Measurements from ENCODE around the gene TASP1.

DNA sequence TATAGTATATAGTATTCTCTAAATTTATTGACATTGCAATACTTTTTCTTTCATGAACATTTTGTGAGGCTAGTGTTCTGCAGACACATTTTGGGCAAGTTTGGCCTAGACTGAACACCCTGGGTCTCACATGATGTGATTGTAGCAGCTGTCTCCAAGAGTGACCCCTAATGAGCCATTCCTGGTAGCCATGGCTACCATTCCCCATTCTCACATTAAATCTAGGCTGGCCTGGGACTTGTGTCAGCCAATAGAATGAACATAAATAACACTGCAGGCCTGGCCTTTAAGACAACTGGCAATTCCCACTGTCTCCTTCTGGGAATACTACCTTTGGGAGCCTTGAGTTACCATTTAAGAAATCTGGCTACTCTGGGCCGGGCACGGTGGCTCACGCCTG is 38.0 kb upstream of the TASP1 start:
- TF ChIP-seq, protein P1, sequence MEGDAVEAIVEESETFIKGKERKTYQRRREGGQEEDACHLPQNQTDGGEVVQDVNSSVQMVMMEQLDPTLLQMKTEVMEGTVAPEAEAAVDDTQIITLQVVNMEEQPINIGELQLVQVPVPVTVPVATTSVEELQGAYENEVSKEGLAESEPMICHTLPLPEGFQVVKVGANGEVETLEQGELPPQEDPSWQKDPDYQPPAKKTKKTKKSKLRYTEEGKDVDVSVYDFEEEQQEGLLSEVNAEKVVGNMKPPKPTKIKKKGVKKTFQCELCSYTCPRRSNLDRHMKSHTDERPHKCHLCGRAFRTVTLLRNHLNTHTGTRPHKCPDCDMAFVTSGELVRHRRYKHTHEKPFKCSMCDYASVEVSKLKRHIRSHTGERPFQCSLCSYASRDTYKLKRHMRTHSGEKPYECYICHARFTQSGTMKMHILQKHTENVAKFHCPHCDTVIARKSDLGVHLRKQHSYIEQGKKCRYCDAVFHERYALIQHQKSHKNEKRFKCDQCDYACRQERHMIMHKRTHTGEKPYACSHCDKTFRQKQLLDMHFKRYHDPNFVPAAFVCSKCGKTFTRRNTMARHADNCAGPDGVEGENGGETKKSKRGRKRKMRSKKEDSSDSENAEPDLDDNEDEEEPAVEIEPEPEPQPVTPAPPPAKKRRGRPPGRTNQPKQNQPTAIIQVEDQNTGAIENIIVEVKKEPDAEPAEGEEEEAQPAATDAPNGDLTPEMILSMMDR (IDR thresholded peaks at IDR 0.05) = no peak
- TF ChIP-seq POLR2A (IDR thresholded peaks at IDR 0.05) = no peak

Measured in tibial nerve (tissue), 3 donors.